ENCODE measurements around the gene MMUT. TPM values are rescaled to one million over a fixed set of nuclear protein-coding genes. Genes with fewer than 3 reads are reported as not detected.
"Not testable (repeated sequence)": the region's sequence is repeated elsewhere in the genome, so short reads cannot be mapped to it uniquely, and the experiment has no call there.

MMUT gene
- total RNA-seq, 2 experiments from 2014 or later = 6.4 to 7.2 TPM

GRCh38 chr6:49497304-49497703 is 34.3 kb upstream of the MMUT start:
- Histone ChIP-seq H3K27me3 (ENCODE audit: control insufficient read depth in 1 of 2, insufficient read depth in 2 of 2, low read length in 2 of 2) (no peaks in the 10 kb centered on the region), H3K9me3 (ENCODE audit: control insufficient read depth in 1 of 2, insufficient read depth in 1 of 2, low read length in 2 of 2) (no peaks in the 10 kb centered on the region), H3K27ac (ENCODE audit: low read depth in 1 of 2, low read length in 2 of 2) (no peak overlapping the region), H3K4me1 (ENCODE audit: insufficient read depth, low read length) (no peaks in the 10 kb centered on the region), H3K4me3 (ENCODE audit: low read length) (no peak overlapping the region), H3K36me3 (ENCODE audit: insufficient read depth, low read length) (no peaks in the 10 kb centered on the region)
- intact Hi-C loops (cut with DNase I, micrococcal nuclease) = no loop called here
- Mint-ChIP-seq H3K4me1 (ENCODE audit: low read depth) (no peaks in the 10 kb centered on the region), H3K9me3 (no peaks in the 10 kb centered on the region), H3K36me3 (ENCODE audit: low read depth) (peaks cover 3% of the 10 kb centered on the region), H3K27me3 (no peaks in the 10 kb centered on the region), H3K27ac (no peak overlapping the region), H3K4me3 (no peak overlapping the region)
- POLR2A ChIA-PET = no interaction called here
- DNase-seq (no peak), ATAC-seq (ENCODE audit: poor library complexity) (no peak)
- TF ChIP-seq CTCF (IDR thresholded peaks at IDR 0.05) = no peak
- CTCF ChIA-PET = no interaction called here

- DNase-seq (no peak), ATAC-seq (ENCODE audit: poor library complexity) (no peak)
- Mint-ChIP-seq H3K27ac (no peak overlapping the region), H3K36me3 (ENCODE audit: low read depth) (peaks cover 51% of the 10 kb centered on the region), H3K4me3 (no peak overlapping the region), H3K9me3 (no peaks in the 10 kb centered on the region), H3K27me3 (no peaks in the 10 kb centered on the region), H3K4me1 (ENCODE audit: low read depth) (no peaks in the 10 kb centered on the region)
- TF ChIP-seq CTCF (IDR thresholded peaks at IDR 0.05) = no peak
- H3K4me1 ChIP-seq (ENCODE audit: insufficient read depth, low read length) = no peaks in the 10 kb centered on the region
- ChIA-PET POLR2A (no interaction called here), CTCF (no interaction called here)
- no peaks in the 10 kb centered on the region for H3K27me3 ChIP-seq (ENCODE audit: control insufficient read depth in 1 of 2, insufficient read depth in 2 of 2, low read length in 2 of 2)
- no peaks in the 10 kb centered on the region for H3K9me3 ChIP-seq (ENCODE audit: control insufficient read depth in 1 of 2, insufficient read depth in 1 of 2, low read length in 2 of 2)
- H3K27ac ChIP-seq (ENCODE audit: low read depth in 1 of 2, low read length in 2 of 2) = no peak overlapping the region
- no peak overlapping the region for H3K4me3 ChIP-seq (ENCODE audit: low read length)
- peaks cover 10% of the 10 kb centered on the region for H3K36me3 ChIP-seq (ENCODE audit: insufficient read depth, low read length)
- intact Hi-C loops (cut with DNase I, micrococcal nuclease) = no loop called here
These were observed 27.6 kb upstream of the MMUT start for GRCh38 chr6:49490633-49491032.

- H3K27ac Mint-ChIP-seq; CTCF ChIA-PET; H3K27me3 ChIP-seq (ENCODE audit: control insufficient read depth in 1 of 2, insufficient read depth in 2 of 2, low read length in 2 of 2); H3K27me3 Mint-ChIP-seq; H3K36me3 ChIP-seq (ENCODE audit: insufficient read depth, low read length); POLR2A ChIA-PET; H3K27ac ChIP-seq (ENCODE audit: low read depth in 1 of 2, low read length in 2 of 2); H3K9me3 Mint-ChIP-seq; H3K4me1 Mint-ChIP-seq (ENCODE audit: low read depth); intact Hi-C loops (cut with DNase I, micrococcal nuclease); H3K9me3 ChIP-seq (ENCODE audit: control insufficient read depth in 1 of 2, insufficient read depth in 1 of 2, low read length in 2 of 2); H3K4me1 ChIP-seq (ENCODE audit: insufficient read depth, low read length); H3K4me3 Mint-ChIP-seq; DNase-seq; ATAC-seq (ENCODE audit: poor library complexity); H3K4me3 ChIP-seq (ENCODE audit: low read length): not testable (repeated sequence)
- H3K36me3 Mint-ChIP-seq (ENCODE audit: low read depth) = peaks cover 23% of the 10 kb centered on the region
These were observed 20.3 kb upstream of the MMUT start for GRCh38 chr6:49483380-49483779.

GRCh38 chr6:49481846-49482245 is 18.8 kb upstream of the MMUT start:
- H3K9me3 Mint-ChIP-seq; H3K27ac ChIP-seq (ENCODE audit: low read depth in 1 of 2, low read length in 2 of 2); CTCF ChIA-PET: not testable (repeated sequence)

More at GRCh38 chr6:49481846-49482245, 18.8 kb upstream of the MMUT start:
- H3K4me3 ChIP-seq (ENCODE audit: low read length); H3K9me3 ChIP-seq (ENCODE audit: control insufficient read depth in 1 of 2, insufficient read depth in 1 of 2, low read length in 2 of 2); intact Hi-C loops (cut with DNase I, micrococcal nuclease); DNase-seq; POLR2A ChIA-PET; H3K4me3 Mint-ChIP-seq; H3K27ac Mint-ChIP-seq; H3K4me1 ChIP-seq (ENCODE audit: insufficient read depth, low read length); H3K27me3 Mint-ChIP-seq; H3K36me3 ChIP-seq (ENCODE audit: insufficient read depth, low read length); ATAC-seq (ENCODE audit: poor library complexity); H3K27me3 ChIP-seq (ENCODE audit: control insufficient read depth in 1 of 2, insufficient read depth in 2 of 2, low read length in 2 of 2); H3K4me1 Mint-ChIP-seq (ENCODE audit: low read depth): not testable (repeated sequence)
- peaks cover 13% of the 10 kb centered on the region for H3K36me3 Mint-ChIP-seq (ENCODE audit: low read depth)
